Astrocyte (in vitro differentiated cells and primary cell): ENCODE results near the gene ARHGEF11. TPM values are rescaled to one million over a fixed set of nuclear protein-coding genes. Genes with fewer than 3 reads are reported as not detected.
A peak's percentile ranks its signal among the peaks of the same experiment; 100 is the strongest.

Source experiments
- DNase-seq: peaks from one replicate; pipeline ENCODE4 v3.0.0-alpha.2; 2010; ENCODE audit warnings: low read depth
- FAIRE-seq: peaks from 2 replicates; lab custom pipeline; 2011; peaks lifted over from hg19 to GRCh38; lab: Jason Lieb, UNC
- H2AFZ ChIP-seq: 2 replicates; pipeline ENCODE4 v1.6.0; 2012; ENCODE audit warnings: low read depth, low read length, inconsistent platforms
- H3K27ac ChIP-seq: 2 replicates; pipeline ENCODE4 v1.5.1; 2011; ENCODE audit warnings: low read depth, low read length, inconsistent platforms
- H3K27me3 ChIP-seq: 2 replicates; pipeline ENCODE4 v1.6.0; 2011; ENCODE audit warnings: low read length, inconsistent platforms; ENCODE audit not compliant: insufficient read depth
- H3K36me3 ChIP-seq: 2 replicates; pipeline ENCODE4 v1.5.1; 2011; ENCODE audit warnings: low read length, inconsistent platforms; ENCODE audit not compliant: insufficient read depth
- H3K4me1 ChIP-seq: 2 replicates; pipeline ENCODE4 v1.5.1; 2011; ENCODE audit warnings: low read length, inconsistent platforms; ENCODE audit not compliant: insufficient read depth
- H3K4me2 ChIP-seq: 2 replicates; pipeline ENCODE4 v1.6.0; 2012; ENCODE audit warnings: low read length, inconsistent platforms
- H3K4me3 ChIP-seq: 2 replicates; pipeline ENCODE4 v1.5.1; 2011; ENCODE audit warnings: low read depth, mild to moderate bottlenecking, low read length, inconsistent platforms; ENCODE audit not compliant: insufficient read depth
- H3K79me2 ChIP-seq: 2 replicates; pipeline ENCODE4 v1.6.0; 2012; ENCODE audit warnings: mild to moderate bottlenecking, low read length, inconsistent platforms; ENCODE audit not compliant: insufficient read depth
- H3K9ac ChIP-seq: 2 replicates; pipeline ENCODE4 v1.6.0; 2012; ENCODE audit warnings: mild to moderate bottlenecking, low read length, inconsistent platforms
- H3K9me3 ChIP-seq: 2 replicates; pipeline ENCODE4 v1.5.1; 2012; ENCODE audit warnings: low read depth, mild to moderate bottlenecking, low read length, inconsistent platforms; ENCODE audit not compliant: insufficient read depth
- H4K20me1 ChIP-seq: 2 replicates; pipeline ENCODE4 v1.6.0; 2012; ENCODE audit warnings: low read length, inconsistent platforms; ENCODE audit not compliant: insufficient read depth
- H3K27ac Mint-ChIP-seq: one replicate; pipeline ENCODE4 v1.8.0; 2021; ENCODE audit warnings: mild to moderate bottlenecking, mixed read lengths; ENCODE audit not compliant: unreplicated experiment
- H3K27me3 Mint-ChIP-seq: one replicate; pipeline ENCODE4 v1.8.0; 2021; ENCODE audit warnings: low read depth, mixed read lengths; ENCODE audit not compliant: unreplicated experiment
- H3K36me3 Mint-ChIP-seq: one replicate; pipeline ENCODE4 v1.8.0; 2021; ENCODE audit warnings: low read depth, mixed read lengths; ENCODE audit not compliant: unreplicated experiment
- H3K4me1 Mint-ChIP-seq: one replicate; pipeline ENCODE4 v1.8.0; 2021; ENCODE audit warnings: low read depth, mixed read lengths; ENCODE audit not compliant: unreplicated experiment
- H3K4me3 Mint-ChIP-seq: one replicate; pipeline ENCODE4 v1.8.0; 2021; ENCODE audit warnings: mild to moderate bottlenecking, moderate library complexity, mixed read lengths; ENCODE audit not compliant: unreplicated experiment
- H3K9me3 Mint-ChIP-seq: one replicate; pipeline ENCODE4 v1.8.0; 2021; ENCODE audit warnings: mild to moderate bottlenecking, mixed read lengths; ENCODE audit not compliant: unreplicated experiment
- CTCF ChIP-seq: IDR thresholded peaks from 2 replicates; pipeline ENCODE4 v1.5.1; 2011; ENCODE audit warnings: low read depth, mild to moderate bottlenecking, inconsistent platforms, low read length, moderate library complexity; ENCODE audit not compliant: insufficient read depth
- EZH2 ChIP-seq: IDR thresholded peaks from 2 replicates; pipeline ENCODE4 v1.6.1; 2012; ENCODE audit warnings: mild to moderate bottlenecking, low read length, inconsistent platforms; ENCODE audit not compliant: insufficient read depth
- total RNA-seq: library from RNA; stranded (reverse); gene quantifications from 2 replicates; pipeline ENCODE4 v1.2.1, GENCODE V29; 2021

Gene ARHGEF11
- total RNA-seq, 1 donor from 2014 or later, result 29.2 TPM

- peaks cover 35% of the 10 kb centered on the region for H3K4me1 Mint-ChIP-seq
- no peak for TF ChIP-seq CTCF
- no peak for TF ChIP-seq EZH2
- H3K27me3 ChIP-seq, result no peaks in the 10 kb centered on the region
- H3K9ac ChIP-seq, result no peak overlapping the region
- no peaks in the 10 kb centered on the region for H3K9me3 ChIP-seq
- H3K9me3 Mint-ChIP-seq, result no peaks in the 10 kb centered on the region
- H3K36me3 ChIP-seq, result no peaks in the 10 kb centered on the region
- FAIRE-seq (no peak), DNase-seq (peak; percentile 21)
- H3K79me2 ChIP-seq, result peaks cover 66% of the 10 kb centered on the region
- H3K36me3 Mint-ChIP-seq, result no peaks in the 10 kb centered on the region
- H3K4me3 Mint-ChIP-seq, result no peak overlapping the region
- H3K4me3 ChIP-seq, result no peak overlapping the region
- no peak overlapping the region for H3K27ac ChIP-seq
- peaks cover 7% of the 10 kb centered on the region for H3K4me1 ChIP-seq
- H2AFZ ChIP-seq, result no peak overlapping the region
- peak overlapping the region; percentile 11 for H3K27ac Mint-ChIP-seq
- H3K4me2 ChIP-seq, result no peak overlapping the region
- peaks cover 93% of the 10 kb centered on the region for H4K20me1 ChIP-seq
- no peaks in the 10 kb centered on the region for H3K27me3 Mint-ChIP-seq
Measured at GRCh38 chr1:157001304-157001703, 44.2 kb downstream of the ARHGEF11 start.

GRCh38 chr1:157000686-157001085, 44.9 kb downstream of the ARHGEF11 start:
- peaks cover 93% of the 10 kb centered on the region for H4K20me1 ChIP-seq
- H3K79me2 ChIP-seq, result peaks cover 66% of the 10 kb centered on the region
- H3K4me3 ChIP-seq, result no peak overlapping the region
- Mint-ChIP-seq H3K4me1 (peaks cover 38% of the 10 kb centered on the region), H3K4me3 (no peak overlapping the region), H3K36me3 (no peaks in the 10 kb centered on the region), H3K27me3 (no peaks in the 10 kb centered on the region), H3K9me3 (no peaks in the 10 kb centered on the region), H3K27ac (no peak overlapping the region)
- H3K27me3 ChIP-seq, result no peaks in the 10 kb centered on the region
- H3K27ac ChIP-seq, result no peak overlapping the region
- no peaks in the 10 kb centered on the region for H3K9me3 ChIP-seq
- H3K4me1 ChIP-seq, result peaks cover 7% of the 10 kb centered on the region
- peak; percentile 30 for DNase-seq
- H2AFZ ChIP-seq, result no peak overlapping the region
- H3K9ac ChIP-seq, result no peak overlapping the region
- H3K4me2 ChIP-seq, result no peak overlapping the region
- H3K36me3 ChIP-seq, result no peaks in the 10 kb centered on the region
- no peak for FAIRE-seq
- no peak for TF ChIP-seq CTCF
- no peak for TF ChIP-seq EZH2

- Mint-ChIP-seq H3K27me3 (no peaks in the 10 kb centered on the region), H3K36me3 (no peaks in the 10 kb centered on the region), H3K9me3 (no peaks in the 10 kb centered on the region), H3K4me1 (peaks cover 36% of the 10 kb centered on the region), H3K27ac (no peak overlapping the region), H3K4me3 (no peak overlapping the region)
- Histone ChIP-seq H3K36me3 (no peaks in the 10 kb centered on the region), H3K9ac (no peak overlapping the region), H3K9me3 (no peaks in the 10 kb centered on the region), H2AFZ (no peak overlapping the region), H3K79me2 (peaks cover 65% of the 10 kb centered on the region), H3K4me2 (no peak overlapping the region), H3K27ac (no peak overlapping the region), H3K4me1 (peaks cover 7% of the 10 kb centered on the region), H3K27me3 (no peaks in the 10 kb centered on the region), H3K4me3 (no peak overlapping the region), H4K20me1 (peaks cover 93% of the 10 kb centered on the region)
- FAIRE-seq, result no peak
- DNase-seq, result no peak
- TF ChIP-seq CTCF, result no peak
- no peak for TF ChIP-seq EZH2
Measured at GRCh38 chr1:156999596-157000320, 45.8 kb downstream of the ARHGEF11 start.
